HCT116 (cell line): ENCODE data around the gene SRP9. TPM values are rescaled to one million over a fixed set of nuclear protein-coding genes. Genes with fewer than 3 reads are reported as not detected.

Experiments used
- ATAC-seq: fragments of 200-7000 bp; cut with Tn5 transposase; 2 replicates; pipeline ENCODE4 v1.9.1; 2020; ENCODE audit warnings: mild to moderate bottlenecking, moderate library complexity
- BruUV-seq: library from RNA; stranded (reverse); fragments of 400-500 nt; replicated peaks from 2 replicates; lab custom pipeline; 2021; lab: Mats Ljungman, UMichigan
- CTCF ChIA-PET: fragments of 300-600 bp; sonication (Branson Sonifier 250); formaldehyde crosslinking; loops from one replicate; lab custom pipeline; 2021; ENCODE audit warnings: antibody characterized with exemption; lab: Charles Lee
- POLR2A ChIA-PET: fragments of 300-600, 350-600 bp; sonication (Branson Sonifier 250); formaldehyde crosslinking; loops from one replicate; lab custom pipeline; 2021; ENCODE audit warnings: antibody characterized with exemption; lab: Charles Lee
- RAD21 ChIA-PET, 2 experiments: fragments of 300-600 bp; sonication (Branson Sonifier 250); formaldehyde crosslinking; loops; one replicate each; lab custom pipeline; 2023; ENCODE audit warnings: low total read pairs in 2 of 2; ENCODE audit not compliant: uncharacterized antibody in 2 of 2, unreplicated experiment in 2 of 2, low non-redundant PET in 1 of 2; lab: Charles Lee
- DNase-seq: peaks from one replicate; pipeline ENCODE4 v3.0.0-alpha.2; 2010; ENCODE audit warnings: low read depth, low spot score
- H2AFZ ChIP-seq: fragments of 200-600 bp; shearing (Covaris generic), sonication (generic); 2 replicates; pipeline ENCODE4 v1.6.1; 2017; ENCODE audit warnings: low read depth, mixed run types, mixed read lengths, antibody characterized with exemption, low read length; ENCODE audit not compliant: poor library complexity, severe bottlenecking
- H3K27ac ChIP-seq: 2 replicates; pipeline ENCODE4 v1.5.1; 2012; ENCODE audit warnings: low read depth, low read length
- H3K27me3 ChIP-seq: fragments of 200-600 bp; sonication (generic); 2 replicates; pipeline ENCODE4 v1.6.1; 2016; ENCODE audit warnings: mixed run types, low read length, mixed read lengths; ENCODE audit not compliant: insufficient read depth
- H3K36me3 ChIP-seq, 2 experiments: fragments of 200-500 bp in 1 of 2; fragments of 200-600 bp in 1 of 2; sonication (Bioruptor generic) in 1 of 2; sonication (generic) in 1 of 2; 2 replicates each; pipeline versions ENCODE4 v1.5.1 to v1.6.1; 2014 to 2016; ENCODE audit warnings: low read length in 2 of 2, inconsistent platforms in 1 of 2, mixed read lengths in 1 of 2, mixed run types in 1 of 2; ENCODE audit not compliant: insufficient read depth in 2 of 2, control insufficient read depth in 1 of 2
- H3K4me1 ChIP-seq, 2 experiments: fragments of 200-600 bp in 1 of 2; sonication (generic) in 1 of 2; 2 replicates each; pipeline versions ENCODE4 v1.5.1 to v1.6.1; 2012 to 2017; ENCODE audit warnings: low read length in 2 of 2, inconsistent platforms in 1 of 2, mild to moderate bottlenecking in 1 of 2, mixed read lengths in 1 of 2, mixed run types in 1 of 2, moderate library complexity in 1 of 2; ENCODE audit not compliant: insufficient read depth in 2 of 2, control insufficient read depth in 1 of 2
- H3K4me2 ChIP-seq: fragments of 200-600 bp; sonication (generic); 2 replicates; pipeline ENCODE4 v1.6.1; 2017; ENCODE audit warnings: mixed run types, low read length, mixed read lengths
- H3K4me3 ChIP-seq, 2 experiments: fragments of 200-600 bp in 1 of 2; sonication (generic) in 1 of 2; replicated peaks in 1 of 2; 2 replicates each; pipeline ENCODE4 v1.5.1; 2011 to 2016; ENCODE audit warnings: low read length in 2 of 2, control low read depth in 1 of 2, low read depth in 1 of 2, mild to moderate bottlenecking in 1 of 2, mixed read lengths in 1 of 2, mixed run types in 1 of 2
- H3K79me2 ChIP-seq: fragments of 200-600 bp; sonication (generic); 2 replicates; pipeline ENCODE4 v1.6.1; 2017; ENCODE audit warnings: mild to moderate bottlenecking, mixed run types, low read length, moderate library complexity, mixed read lengths; ENCODE audit not compliant: insufficient read depth
- H3K9ac ChIP-seq: fragments of 200-600 bp; sonication (generic); 2 replicates; pipeline ENCODE4 v1.6.1; 2016; ENCODE audit warnings: low read length, mixed read lengths
- H3K9me2 ChIP-seq: fragments of 200-600 bp; sonication (generic), shearing (Covaris generic); 2 replicates; pipeline ENCODE4 v1.6.1; 2017; ENCODE audit warnings: mixed run types, mild to moderate bottlenecking, moderate library complexity; ENCODE audit not compliant: insufficient read depth
- H3K9me3 ChIP-seq, 2 experiments: fragments of 200-500 bp in 1 of 2; fragments of 200-600 bp in 1 of 2; sonication (Bioruptor generic) in 1 of 2; sonication (generic) in 1 of 2; 2 replicates each; pipeline ENCODE4 v1.6.1; 2014 to 2017; ENCODE audit warnings: low read length in 2 of 2, mixed read lengths in 2 of 2, inconsistent platforms in 1 of 2, low read depth in 1 of 2, mild to moderate bottlenecking in 1 of 2, mixed run types in 1 of 2, moderate library complexity in 1 of 2; ENCODE audit not compliant: control insufficient read depth in 1 of 2, insufficient read depth in 1 of 2
- H4K20me1 ChIP-seq: fragments of 200-600 bp; sonication (generic), shearing (Covaris generic); 2 replicates; pipeline ENCODE4 v1.6.1; 2017; ENCODE audit warnings: mixed run types, mild to moderate bottlenecking, moderate library complexity; ENCODE audit not compliant: insufficient read depth
- EGR1 ChIP-seq: IDR thresholded peaks from 2 replicates; pipeline ENCODE4 v1.6.1; 2012; ENCODE audit warnings: low read depth
- RAD21 ChIP-seq: IDR thresholded peaks from 2 replicates; pipeline ENCODE4 v1.6.1; 2012; ENCODE audit warnings: low read depth, mild to moderate bottlenecking
- intact Hi-C: fragments of 100-400 bp; cut with micrococcal nuclease; formaldehyde crosslinking; loops from 2 replicates; pipeline ENCODE4 v1.10.0; 2022
- total RNA-seq: library from RNA; stranded (reverse); gene quantifications from one replicate; pipeline ENCODE4 v1.2.1, GENCODE V29; 2021; ENCODE audit not compliant: unreplicated experiment
- TF ChIP-seq, protein P1 (sequence below), 3 experiments: fragments of 200-600 bp in 1 of 3; sonication (generic) in 1 of 3; IDR thresholded peaks in 2 of 3; conservative IDR thresholded peaks in 1 of 3; 2 replicates each; pipeline ENCODE4 v1.5.1; 2012 to 2017; ENCODE audit warnings: low read depth in 2 of 3, low read length in 2 of 3, antibody characterized with exemption in 1 of 3, borderline replicate concordance in 1 of 3, control low read depth in 1 of 3, mild to moderate bottlenecking in 1 of 3, mixed read lengths in 1 of 3, mixed run types in 1 of 3, moderate library complexity in 1 of 3; ENCODE audit not compliant: insufficient read depth in 1 of 3
- TF ChIP-seq, protein P2 (sequence below): IDR thresholded peaks from 2 replicates; pipeline ENCODE4 v1.6.1; 2012

SRP9 gene
- total RNA-seq, 1 experiment from 2014 or later: 220 TPM

DNA sequence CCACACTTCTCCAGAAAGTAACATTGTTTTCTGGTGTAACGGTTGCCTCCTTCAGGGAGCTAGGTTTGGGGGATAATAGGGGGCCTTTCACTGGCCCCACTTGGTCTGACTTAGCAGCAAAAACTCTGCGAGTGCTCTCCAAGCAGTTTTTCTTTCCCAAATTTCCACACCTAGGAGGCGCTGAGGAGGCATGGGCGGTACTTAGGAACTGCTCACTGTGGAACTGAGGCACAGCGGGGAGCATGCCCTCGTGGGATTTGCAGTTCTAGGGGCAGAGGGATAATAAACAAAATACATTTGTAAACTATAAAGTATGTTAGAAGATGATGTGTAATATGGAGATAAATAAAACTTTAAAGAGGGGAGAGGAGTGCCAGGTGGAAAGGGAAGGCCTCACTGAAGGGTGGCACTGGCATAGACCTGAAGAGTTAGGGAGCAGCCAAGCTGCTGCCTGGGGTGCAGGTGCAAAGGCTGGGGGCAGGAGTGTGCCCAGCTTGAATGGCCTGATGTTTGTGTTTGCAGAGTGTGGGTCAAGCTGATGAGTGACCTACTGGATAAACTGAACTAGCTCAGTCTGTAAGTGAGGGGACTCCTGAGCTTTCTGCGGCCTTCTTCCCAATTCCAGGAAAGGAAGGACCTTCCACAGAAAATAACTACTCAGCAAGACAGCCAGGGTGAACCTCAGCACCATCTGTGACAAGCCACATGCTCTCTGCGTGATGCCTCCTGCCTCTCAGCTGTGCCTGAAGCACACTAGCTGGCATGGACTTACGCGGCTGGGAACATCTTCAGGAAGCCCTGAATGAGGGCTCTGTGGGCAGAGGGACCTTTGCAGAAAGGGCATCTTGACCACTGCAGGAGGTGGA lies 34.2 kb downstream of the SRP9 start:
- TF ChIP-seq, protein P1, sequence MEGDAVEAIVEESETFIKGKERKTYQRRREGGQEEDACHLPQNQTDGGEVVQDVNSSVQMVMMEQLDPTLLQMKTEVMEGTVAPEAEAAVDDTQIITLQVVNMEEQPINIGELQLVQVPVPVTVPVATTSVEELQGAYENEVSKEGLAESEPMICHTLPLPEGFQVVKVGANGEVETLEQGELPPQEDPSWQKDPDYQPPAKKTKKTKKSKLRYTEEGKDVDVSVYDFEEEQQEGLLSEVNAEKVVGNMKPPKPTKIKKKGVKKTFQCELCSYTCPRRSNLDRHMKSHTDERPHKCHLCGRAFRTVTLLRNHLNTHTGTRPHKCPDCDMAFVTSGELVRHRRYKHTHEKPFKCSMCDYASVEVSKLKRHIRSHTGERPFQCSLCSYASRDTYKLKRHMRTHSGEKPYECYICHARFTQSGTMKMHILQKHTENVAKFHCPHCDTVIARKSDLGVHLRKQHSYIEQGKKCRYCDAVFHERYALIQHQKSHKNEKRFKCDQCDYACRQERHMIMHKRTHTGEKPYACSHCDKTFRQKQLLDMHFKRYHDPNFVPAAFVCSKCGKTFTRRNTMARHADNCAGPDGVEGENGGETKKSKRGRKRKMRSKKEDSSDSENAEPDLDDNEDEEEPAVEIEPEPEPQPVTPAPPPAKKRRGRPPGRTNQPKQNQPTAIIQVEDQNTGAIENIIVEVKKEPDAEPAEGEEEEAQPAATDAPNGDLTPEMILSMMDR (IDR thresholded peaks at IDR 0.05 in 2 of 3, conservative IDR thresholded peaks at IDR 0.05 in 1 of 3; ENCODE audit: borderline replicate concordance in 1 of 3, insufficient read depth in 1 of 3, low read depth in 2 of 3, low read length in 2 of 3): peak; percentile 40 to 71 (median 65); a peak in 5 of 6 replicates
- no peak for TF ChIP-seq EGR1
- TF ChIP-seq, protein P2, sequence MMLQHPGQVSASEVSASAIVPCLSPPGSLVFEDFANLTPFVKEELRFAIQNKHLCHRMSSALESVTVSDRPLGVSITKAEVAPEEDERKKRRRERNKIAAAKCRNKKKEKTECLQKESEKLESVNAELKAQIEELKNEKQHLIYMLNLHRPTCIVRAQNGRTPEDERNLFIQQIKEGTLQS: no peak
- peak; percentile 36; the same call in 1 of the 2 replicates for TF ChIP-seq RAD21
- H2AFZ ChIP-seq: no peak overlapping the region
- H4K20me1 ChIP-seq: no peaks in the 10 kb centered on the region
- no TSS peak for BruUV-seq
- no peaks in the 10 kb centered on the region for H3K79me2 ChIP-seq
- ChIA-PET POLR2A (no interaction called here), CTCF (no interaction called here), RAD21 (no interaction called here)
- H3K4me2 ChIP-seq: peak overlapping the region; percentile 85
- no peaks in the 10 kb centered on the region for H3K9me3 ChIP-seq
- H3K9me2 ChIP-seq: no peaks in the 10 kb centered on the region
- no peaks in the 10 kb centered on the region for H3K36me3 ChIP-seq
- DNase-seq (no peak), ATAC-seq (no peak; the same call in 1 of the 2 replicates)
- no peaks in the 10 kb centered on the region for H3K27me3 ChIP-seq
- H3K4me1 ChIP-seq: peaks cover 19 to 31% of the 10 kb centered on the region in 2 experiments
- no peak overlapping the region for H3K9ac ChIP-seq
- H3K27ac ChIP-seq: no peak overlapping the region
- no peak overlapping the region for H3K4me3 ChIP-seq
- intact Hi-C loops: loop anchor here (5.0 kb wide), 1 partner anchor 70 kb away; the partner anchor contains the start of gene TMEM63A
